Muscle layer of duodenum (tissue), 2 donors: Measurements from ENCODE around the gene CCNA1.

ENCODE experiments used
- H3K27ac ChIP-seq: one replicate; pipeline ENCODE4 v1.7.0; 2013; ENCODE audit warnings: mild to moderate bottlenecking, low read length
- H3K27me3 ChIP-seq: one replicate; pipeline ENCODE4 v1.7.0; 2013; ENCODE audit warnings: low read depth, mild to moderate bottlenecking, control low read depth, low read length
- H3K36me3 ChIP-seq, 2 donors: one replicate each; pipeline ENCODE4 v1.7.0; 2013; ENCODE audit warnings: low read length in 2 of 2, control low read depth in 1 of 2, mild to moderate bottlenecking in 1 of 2; ENCODE audit not compliant: insufficient read depth in 2 of 2, control insufficient read depth in 1 of 2
- H3K4me1 ChIP-seq, 2 donors: one replicate each; pipeline ENCODE4 v1.7.0; 2013; ENCODE audit warnings: low read length in 2 of 2, mild to moderate bottlenecking in 2 of 2, control low read depth in 1 of 2, moderate library complexity in 1 of 2; ENCODE audit not compliant: insufficient read depth in 2 of 2, control insufficient read depth in 1 of 2
- H3K4me3 ChIP-seq, 2 donors: one replicate each; pipeline ENCODE4 v1.7.0; 2013; ENCODE audit warnings: low read length in 2 of 2, low read depth in 1 of 2, mild to moderate bottlenecking in 1 of 2
- H3K9me3 ChIP-seq, 2 donors: one replicate each; pipeline ENCODE4 v1.7.0; 2013; ENCODE audit warnings: low read length in 2 of 2, control low read depth in 1 of 2, mild to moderate bottlenecking in 1 of 2; ENCODE audit not compliant: control insufficient read depth in 1 of 2
- donor health status: healthy.

CCNA1 gene

DNA sequence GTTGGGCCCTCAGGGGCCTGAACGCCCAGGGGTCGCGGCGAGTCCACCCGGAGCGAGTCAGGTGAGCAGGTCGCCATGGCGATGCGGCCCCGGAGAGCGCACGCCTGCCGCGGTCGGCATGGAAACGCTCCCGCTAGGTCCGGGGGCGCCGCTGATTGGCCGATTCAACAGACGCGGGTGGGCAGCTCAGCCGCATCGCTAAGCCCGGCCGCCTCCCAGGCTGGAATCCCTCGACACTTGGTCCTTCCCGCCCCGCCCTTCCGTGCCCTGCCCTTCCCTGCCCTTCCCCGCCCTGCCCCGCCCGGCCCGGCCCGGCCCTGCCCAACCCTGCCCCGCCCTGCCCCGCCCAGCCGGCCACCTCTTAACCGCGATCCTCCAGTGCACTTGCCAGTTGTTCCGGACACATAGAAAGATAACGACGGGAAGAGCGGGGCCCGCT is at the start of gene CCNA1:
Gene CCNA1, plus strand, starts transcription at position 390 of the 439 bp plus-strand sequence. CDS start 562 bp downstream, outside the sequence.
- H3K36me3 ChIP-seq: no peaks in the 10 kb centered on the region
- H3K27me3 ChIP-seq: peaks cover 31% of the 10 kb centered on the region
- H3K9me3 ChIP-seq: no peaks in the 10 kb centered on the region
- no peak within 1 kb of the TSS for H3K27ac ChIP-seq
- peak within 1 kb of the TSS; percentile 44 to 80 for H3K4me3 ChIP-seq
- H3K4me1 ChIP-seq: peaks cover 0 to 33% of the 10 kb centered on the region in 2 donors

DNA sequence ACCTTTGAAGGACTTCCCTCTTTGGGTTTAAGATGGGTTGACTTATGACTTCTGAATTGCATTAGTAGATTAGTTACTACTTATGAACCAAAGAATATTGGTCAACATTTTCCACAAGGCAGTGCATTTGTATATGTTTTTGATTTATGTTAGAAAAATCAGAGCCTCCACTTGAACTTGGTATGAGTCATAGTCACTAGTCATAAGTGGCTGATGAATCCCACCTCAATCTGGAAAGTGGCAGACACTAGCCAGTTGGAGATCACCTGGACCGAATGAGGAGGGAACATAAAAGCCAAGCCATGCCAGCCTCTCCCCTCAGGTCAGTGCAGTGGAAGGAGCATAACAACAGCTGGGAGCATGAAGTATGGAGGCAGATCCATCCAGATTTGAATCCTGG is 46.8 kb upstream of the CCNA1 start:
- H3K27me3 ChIP-seq: no peaks in the 10 kb centered on the region
- H3K27ac ChIP-seq: no peak overlapping the region
- no peaks in the 10 kb centered on the region for H3K9me3 ChIP-seq
- no peaks in the 10 kb centered on the region for H3K4me1 ChIP-seq
- H3K36me3 ChIP-seq: no peaks in the 10 kb centered on the region
- H3K4me3 ChIP-seq: no peak overlapping the region

DNA sequence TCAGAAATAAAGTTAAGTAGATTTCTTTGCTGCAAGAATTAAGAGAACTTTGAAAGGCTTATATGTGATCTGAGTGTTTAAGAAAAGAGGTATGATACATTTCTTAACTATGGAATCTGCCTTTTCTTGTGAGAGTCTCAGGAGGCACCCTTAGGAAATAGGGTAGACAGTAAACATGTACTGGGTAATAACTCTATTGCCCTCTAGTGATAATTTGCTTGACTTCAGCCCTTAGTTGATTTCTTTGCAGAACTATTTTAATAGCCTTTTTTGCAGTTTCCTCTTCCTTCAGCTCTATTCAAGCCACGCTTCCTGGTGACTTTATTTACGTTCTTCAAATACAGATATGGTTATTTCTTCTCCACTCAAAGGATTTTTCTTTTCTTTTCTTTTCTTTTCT is 37.0 kb upstream of the CCNA1 start:
- no peaks in the 10 kb centered on the region for H3K4me1 ChIP-seq
- H3K4me3 ChIP-seq: no peak overlapping the region
- no peaks in the 10 kb centered on the region for H3K9me3 ChIP-seq
- no peaks in the 10 kb centered on the region for H3K36me3 ChIP-seq
- no peak overlapping the region for H3K27ac ChIP-seq
- H3K27me3 ChIP-seq: no peaks in the 10 kb centered on the region

DNA sequence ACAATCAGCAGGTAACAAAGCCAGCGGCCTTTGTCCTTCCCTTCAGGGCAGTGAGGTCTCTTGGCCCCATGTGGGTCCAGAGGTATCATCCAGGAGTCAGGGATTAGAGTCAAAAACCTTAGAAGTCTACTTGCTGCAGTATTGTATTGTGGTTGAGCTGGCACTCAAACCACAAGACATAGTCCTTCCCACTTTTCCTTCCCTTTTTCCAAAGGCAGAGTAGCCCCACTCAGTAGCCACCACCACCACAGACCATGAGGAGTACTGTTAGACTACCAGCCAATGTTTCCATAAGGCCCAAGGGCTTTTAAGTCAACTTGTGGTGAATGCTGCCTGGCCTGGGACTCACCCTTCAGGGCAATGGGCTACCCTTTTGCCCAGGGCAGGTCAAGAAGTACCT is 27.1 kb upstream of the CCNA1 start:
- no peaks in the 10 kb centered on the region for H3K9me3 ChIP-seq

DNA sequence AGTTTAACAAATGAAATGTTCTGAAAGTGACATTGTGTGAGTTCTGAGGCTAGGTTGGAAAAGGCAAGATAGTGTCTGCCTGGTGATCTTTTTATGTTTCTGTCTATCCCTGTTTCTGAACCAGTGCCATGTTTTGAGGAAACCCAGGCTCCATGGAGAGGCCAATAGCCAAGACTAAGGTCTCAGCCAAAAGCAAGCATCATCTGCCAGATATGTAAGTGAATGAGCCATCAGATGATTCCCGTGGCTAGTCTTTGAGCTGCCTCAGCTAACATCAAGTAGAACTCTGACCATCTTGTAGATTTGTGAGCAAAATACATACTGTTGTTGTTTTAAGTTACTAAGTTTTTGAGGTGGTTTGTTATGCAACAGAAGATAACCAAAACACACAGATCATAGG is 19.6 kb upstream of the CCNA1 start:
- H3K4me3 ChIP-seq: no peak overlapping the region
- no peaks in the 10 kb centered on the region for H3K4me1 ChIP-seq
- no peaks in the 10 kb centered on the region for H3K9me3 ChIP-seq
- H3K27me3 ChIP-seq: no peaks in the 10 kb centered on the region
- H3K36me3 ChIP-seq: no peaks in the 10 kb centered on the region
- no peak overlapping the region for H3K27ac ChIP-seq

More for the DNA sequence above, 27.1 kb upstream of the CCNA1 start:
- H3K27ac ChIP-seq: no peak overlapping the region
- H3K4me3 ChIP-seq: no peak overlapping the region
- H3K4me1 ChIP-seq: no peaks in the 10 kb centered on the region
- H3K36me3 ChIP-seq: no peaks in the 10 kb centered on the region
- H3K27me3 ChIP-seq: no peaks in the 10 kb centered on the region

DNA sequence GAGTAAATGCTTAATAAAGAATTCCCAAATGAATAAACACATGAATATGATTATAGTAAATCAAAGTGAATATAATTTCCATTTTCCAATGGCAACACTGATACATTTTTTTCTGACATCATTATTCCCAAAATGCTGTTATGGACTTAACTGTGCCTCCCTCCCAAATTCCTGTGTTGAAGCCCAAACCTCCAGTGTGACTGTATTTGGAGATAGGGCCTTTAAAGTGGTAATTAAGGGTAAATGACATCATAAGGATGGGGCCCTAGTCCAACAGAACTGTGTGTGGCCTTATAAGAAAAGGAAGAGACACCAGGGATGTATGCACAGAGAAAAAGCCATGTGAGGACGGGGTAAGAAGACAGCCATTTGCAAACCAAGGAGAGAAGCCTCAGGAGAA is 19.1 kb upstream of the CCNA1 start:
- Histone ChIP-seq H3K27me3 (no peaks in the 10 kb centered on the region), H3K9me3 (no peaks in the 10 kb centered on the region), H3K36me3 (no peaks in the 10 kb centered on the region), H3K4me1 (no peaks in the 10 kb centered on the region), H3K4me3 (no peak overlapping the region), H3K27ac (no peak overlapping the region)

DNA sequence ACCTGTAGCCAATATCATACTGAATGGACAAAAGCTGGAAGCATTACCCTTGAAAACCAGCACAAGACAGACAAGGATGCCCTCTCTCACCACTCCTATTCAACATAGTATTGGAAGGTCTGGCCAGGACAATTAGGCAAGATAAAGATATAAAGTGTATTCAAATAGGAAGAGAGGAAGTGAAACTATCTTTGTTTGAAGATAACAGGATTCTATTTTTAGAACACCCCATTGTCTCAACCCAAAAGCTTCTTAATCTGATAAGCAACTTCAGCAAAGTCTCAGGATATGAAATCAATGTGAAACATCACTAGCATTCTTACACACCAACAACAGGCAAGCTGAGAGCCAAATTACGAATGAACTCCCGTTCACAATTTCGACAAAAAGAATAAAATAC is 17.8 kb upstream of the CCNA1 start:
- Histone ChIP-seq H3K9me3 (no peaks in the 10 kb centered on the region), H3K27ac (no peak overlapping the region), H3K4me3 (no peak overlapping the region), H3K4me1 (no peaks in the 10 kb centered on the region), H3K27me3 (no peaks in the 10 kb centered on the region), H3K36me3 (no peaks in the 10 kb centered on the region)

DNA sequence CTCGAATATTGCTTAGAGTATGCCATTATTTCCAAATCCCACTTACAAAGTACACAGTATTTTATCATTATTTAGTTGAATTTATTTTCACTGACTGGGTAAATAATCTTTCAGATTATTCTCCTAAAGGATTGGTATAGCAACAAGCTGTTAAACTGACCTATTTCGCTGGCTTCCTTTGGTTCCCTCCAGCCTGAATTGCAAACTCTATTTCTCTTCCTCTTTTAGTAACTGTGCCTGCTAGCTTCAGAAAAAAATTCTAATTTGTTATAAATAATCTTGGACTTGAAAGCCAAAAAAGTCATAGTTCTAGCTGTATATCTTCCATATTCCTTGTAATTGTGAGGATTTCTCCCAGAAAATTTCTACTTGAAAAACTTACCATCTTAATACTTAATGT is 15.0 kb upstream of the CCNA1 start:
- H3K27me3 ChIP-seq: no peaks in the 10 kb centered on the region
- no peaks in the 10 kb centered on the region for H3K4me1 ChIP-seq
- H3K27ac ChIP-seq: no peak overlapping the region
- no peak overlapping the region for H3K4me3 ChIP-seq
- H3K9me3 ChIP-seq: no peaks in the 10 kb centered on the region
- no peaks in the 10 kb centered on the region for H3K36me3 ChIP-seq

DNA sequence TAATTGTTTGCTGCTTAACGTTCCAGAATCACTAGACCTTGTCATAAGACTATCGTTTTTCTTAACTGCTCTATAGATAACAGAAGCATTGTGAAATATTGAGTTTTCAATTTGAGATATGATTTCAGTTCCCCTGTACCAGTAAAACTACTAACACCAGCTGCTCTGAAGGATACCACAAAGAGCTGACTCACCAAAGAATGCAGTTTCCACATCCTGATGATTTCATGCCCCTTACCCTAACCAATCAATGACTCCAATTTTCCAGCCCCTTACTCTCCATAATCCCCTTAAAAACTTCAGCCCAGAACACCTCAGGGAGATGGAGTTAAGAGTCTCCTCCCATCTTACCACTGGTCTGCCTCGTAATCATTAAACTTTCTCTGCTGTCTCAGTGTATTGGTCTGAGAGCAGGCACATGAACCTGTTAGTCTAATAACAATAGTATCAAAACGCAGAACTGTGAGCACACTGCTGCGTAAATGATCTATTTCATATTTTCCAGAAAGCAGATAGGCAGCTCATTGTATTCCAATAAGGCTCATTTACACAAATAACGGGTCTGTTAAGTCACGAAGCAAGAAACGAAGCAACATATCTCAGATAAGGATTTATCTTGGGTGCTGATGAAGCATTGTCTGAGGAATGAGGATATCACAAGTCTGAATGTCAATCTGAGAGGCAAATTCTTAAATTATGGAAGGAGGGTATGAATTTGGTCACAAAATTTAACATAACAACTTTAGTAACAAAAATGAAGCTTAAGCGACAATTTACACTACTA is 14.1 kb upstream of the CCNA1 start:
- H3K36me3 ChIP-seq: no peaks in the 10 kb centered on the region
- no peaks in the 10 kb centered on the region for H3K27me3 ChIP-seq
- H3K27ac ChIP-seq: no peak overlapping the region
- H3K4me3 ChIP-seq: no peak overlapping the region
- H3K9me3 ChIP-seq: no peaks in the 10 kb centered on the region
- H3K4me1 ChIP-seq: no peaks in the 10 kb centered on the region

DNA sequence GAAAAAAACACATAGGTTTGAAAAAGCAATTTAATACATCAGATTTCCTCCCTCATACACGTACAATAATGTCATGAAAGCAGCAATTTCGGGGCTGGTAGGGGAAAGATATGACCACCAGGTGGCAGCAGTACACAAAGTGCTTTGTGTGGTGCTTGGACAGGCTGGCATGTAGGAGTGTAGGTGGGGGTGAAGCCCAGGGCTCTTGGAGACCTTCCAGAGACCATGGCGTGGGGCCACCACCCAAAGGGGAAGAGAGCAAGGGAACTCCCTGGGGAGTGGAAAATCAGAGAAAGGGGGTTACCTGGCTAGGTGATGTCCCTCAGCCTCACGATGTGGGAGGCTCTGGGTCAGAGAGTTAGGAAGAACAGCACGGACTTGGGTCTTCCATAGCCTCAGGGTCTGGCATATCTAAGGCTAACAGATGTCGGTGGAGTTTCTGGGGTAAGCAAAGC is 11.8 kb upstream of the CCNA1 start:
- H3K27ac ChIP-seq: no peak overlapping the region
- H3K4me1 ChIP-seq: no peaks in the 10 kb centered on the region
- H3K36me3 ChIP-seq: no peaks in the 10 kb centered on the region
- peaks cover 0 to 1% of the 10 kb centered on the region in 2 donors for H3K9me3 ChIP-seq
- no peaks in the 10 kb centered on the region for H3K27me3 ChIP-seq
- H3K4me3 ChIP-seq: no peak overlapping the region

DNA sequence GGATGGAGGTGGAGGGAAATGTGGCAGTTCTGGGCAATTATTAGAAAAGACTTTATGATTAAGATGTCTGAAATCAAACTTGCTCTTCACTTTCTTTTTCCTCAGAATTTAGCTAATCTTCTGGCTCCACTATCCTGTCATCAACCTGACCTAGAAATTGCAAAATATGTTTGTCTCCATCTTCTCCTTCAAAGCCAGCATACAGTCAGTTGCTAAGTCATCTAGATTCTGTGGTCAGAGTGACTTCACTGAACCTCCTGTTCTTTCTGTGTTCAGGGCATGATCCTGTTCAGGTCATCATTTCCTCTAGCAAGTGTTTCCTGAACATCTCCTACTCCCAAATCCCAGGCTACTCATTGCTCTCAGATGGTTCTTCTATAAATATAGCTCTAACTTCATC is 10.8 kb upstream of the CCNA1 start:
- Histone ChIP-seq H3K27me3 (no peaks in the 10 kb centered on the region), H3K9me3 (peaks cover 0 to 6% of the 10 kb centered on the region in 2 donors), H3K27ac (no peak overlapping the region), H3K36me3 (no peaks in the 10 kb centered on the region), H3K4me1 (no peaks in the 10 kb centered on the region), H3K4me3 (no peak overlapping the region)

DNA sequence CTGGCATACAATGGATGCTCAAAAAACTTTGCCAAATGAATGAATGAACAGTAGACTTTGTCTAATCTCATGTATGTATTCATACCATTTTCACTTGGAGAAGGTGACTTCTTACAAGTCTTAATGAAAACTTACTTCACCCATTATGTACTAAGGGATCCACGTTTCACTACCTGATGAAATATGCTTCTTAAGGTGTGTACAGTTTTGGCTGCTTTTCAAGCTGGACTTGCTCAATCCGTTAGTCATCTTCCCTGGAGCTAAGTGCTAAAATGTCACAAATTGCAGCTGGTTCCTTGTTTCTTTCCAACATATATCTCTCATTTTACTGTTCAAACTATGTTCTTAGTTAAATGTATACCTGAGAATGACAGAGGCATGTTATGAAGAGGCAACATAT is 4.2 kb upstream of the CCNA1 start:
- H3K4me3 ChIP-seq: no peak overlapping the region
- H3K9me3 ChIP-seq: peaks cover 0 to 6% of the 10 kb centered on the region in 2 donors
- H3K36me3 ChIP-seq: no peaks in the 10 kb centered on the region
- peaks cover 31% of the 10 kb centered on the region for H3K27me3 ChIP-seq
- H3K27ac ChIP-seq: no peak overlapping the region
- peaks cover 0 to 32% of the 10 kb centered on the region in 2 donors for H3K4me1 ChIP-seq
